Stimulated activated effector memory CD8-positive, alpha-beta T cell treated with anti-CD3 and anti-CD28 coated beads, Interleukin-12 subunit alpha, Interleukin-12 subunit beta, amount 100 ng/mL, for 72 hours (primary cell): ENCODE data around the gene CTTN.

Experiments used
- ATAC-seq: fragments of 150-1000 bp; cut with Tn5 transposase; 2 replicates; pipeline ENCODE4 v1.10.0; 2021
- DNase-seq, 2 donors: peaks; one replicate each; pipeline ENCODE4 v3.0.0; 2021 to 2022; ENCODE audit warnings: low spot score in 2 of 2
- H3K27ac Mint-ChIP-seq: one replicate; pipeline ENCODE4 v1.8.0; 2022; ENCODE audit warnings: mild to moderate bottlenecking, mixed read lengths
- H3K36me3 Mint-ChIP-seq: one replicate; pipeline ENCODE4 v1.8.0; 2022; ENCODE audit warnings: mild to moderate bottlenecking, mixed read lengths
- H3K4me1 Mint-ChIP-seq: one replicate; pipeline ENCODE4 v1.8.0; 2022; ENCODE audit warnings: mixed read lengths
- H3K4me3 Mint-ChIP-seq: one replicate; pipeline ENCODE4 v1.8.0; 2022; ENCODE audit warnings: mild to moderate bottlenecking, mixed read lengths
- H3K9me3 Mint-ChIP-seq: one replicate; pipeline ENCODE4 v1.8.0; 2022; ENCODE audit warnings: mixed read lengths

CTTN gene

GRCh38 chr11:70411713-70412452, 13.6 kb downstream of the CTTN start:
- Mint-ChIP-seq H3K27ac (no peak overlapping the region), H3K36me3 (no peaks in the 10 kb centered on the region), H3K4me1 (no peaks in the 10 kb centered on the region), H3K9me3 (no peaks in the 10 kb centered on the region), H3K4me3 (no peak overlapping the region)
- no peak for ATAC-seq
- no peak for DNase-seq

- H3K36me3 Mint-ChIP-seq: peaks cover 8% of the 10 kb centered on the region
- H3K27ac Mint-ChIP-seq: no peak overlapping the region
These were observed 14.8 kb downstream of the CTTN start for GRCh38 chr11:70413151-70413550.

GRCh38 chr11:70414341-70415100, 16.2 kb downstream of the CTTN start:
- no peaks in the 10 kb centered on the region for H3K4me1 Mint-ChIP-seq
- DNase-seq: no peak
- ATAC-seq: no peak
- H3K9me3 Mint-ChIP-seq: no peaks in the 10 kb centered on the region
- no peak overlapping the region for H3K27ac Mint-ChIP-seq
- H3K36me3 Mint-ChIP-seq: peaks cover 9% of the 10 kb centered on the region
- H3K4me3 Mint-ChIP-seq: no peak overlapping the region

More at GRCh38 chr11:70413151-70413550, 14.8 kb downstream of the CTTN start:
- no peak for ATAC-seq
- Mint-ChIP-seq H3K9me3 (no peaks in the 10 kb centered on the region), H3K4me1 (no peaks in the 10 kb centered on the region), H3K4me3 (no peak overlapping the region)
- DNase-seq: no peak

- Mint-ChIP-seq H3K27ac (no peak overlapping the region), H3K4me3 (no peak overlapping the region), H3K9me3 (no peaks in the 10 kb centered on the region), H3K4me1 (no peaks in the 10 kb centered on the region), H3K36me3 (peaks cover 9% of the 10 kb centered on the region)
- ATAC-seq (no peak), DNase-seq (no peak)
These were observed 16.9 kb downstream of the CTTN start for GRCh38 chr11:70415191-70415590.

GRCh38 chr11:70415642-70416395, 17.5 kb downstream of the CTTN start:
- H3K4me1 Mint-ChIP-seq: no peaks in the 10 kb centered on the region
- no peak overlapping the region for H3K4me3 Mint-ChIP-seq
- no peak for DNase-seq
- H3K9me3 Mint-ChIP-seq: no peaks in the 10 kb centered on the region
- ATAC-seq: no peak
- H3K27ac Mint-ChIP-seq: no peak overlapping the region
- peaks cover 9% of the 10 kb centered on the region for H3K36me3 Mint-ChIP-seq

- Mint-ChIP-seq H3K36me3 (peaks cover 9% of the 10 kb centered on the region), H3K27ac (no peak overlapping the region), H3K4me1 (no peaks in the 10 kb centered on the region), H3K9me3 (no peaks in the 10 kb centered on the region), H3K4me3 (no peak overlapping the region)
- DNase-seq (no peak), ATAC-seq (no peak)
These were observed 18.6 kb downstream of the CTTN start for GRCh38 chr11:70416881-70417280.

- H3K4me1 Mint-ChIP-seq: peaks cover 4% of the 10 kb centered on the region
These were observed 19.8 kb downstream of the CTTN start for GRCh38 chr11:70418130-70418529.

GRCh38 chr11:70419307-70420007, 21.1 kb downstream of the CTTN start:
- DNase-seq: no peak
- Mint-ChIP-seq H3K27ac (no peak overlapping the region), H3K9me3 (no peaks in the 10 kb centered on the region), H3K36me3 (peaks cover 27% of the 10 kb centered on the region), H3K4me3 (no peak overlapping the region), H3K4me1 (peaks cover 17% of the 10 kb centered on the region)
- no peak for ATAC-seq

More at GRCh38 chr11:70418130-70418529, 19.8 kb downstream of the CTTN start:
- no peak for ATAC-seq
- Mint-ChIP-seq H3K36me3 (peaks cover 14% of the 10 kb centered on the region), H3K27ac (no peak overlapping the region), H3K4me3 (no peak overlapping the region), H3K9me3 (no peaks in the 10 kb centered on the region)
- no peak for DNase-seq

GRCh38 chr11:70420008-70420464, 21.7 kb downstream of the CTTN start:
- no peak overlapping the region for H3K4me3 Mint-ChIP-seq

GRCh38 chr11:70420496-70420895, 22.2 kb downstream of the CTTN start:
- Mint-ChIP-seq H3K9me3 (no peaks in the 10 kb centered on the region), H3K4me3 (no peak overlapping the region), H3K27ac (no peak overlapping the region), H3K36me3 (peaks cover 33% of the 10 kb centered on the region), H3K4me1 (peaks cover 27% of the 10 kb centered on the region)
- ATAC-seq: no peak
- no peak for DNase-seq

More at GRCh38 chr11:70420008-70420464, 21.7 kb downstream of the CTTN start:
- ATAC-seq: no peak
- H3K4me1 Mint-ChIP-seq: peaks cover 23% of the 10 kb centered on the region
- DNase-seq: no peak
- H3K9me3 Mint-ChIP-seq: no peaks in the 10 kb centered on the region
- no peak overlapping the region for H3K27ac Mint-ChIP-seq
- H3K36me3 Mint-ChIP-seq: peaks cover 33% of the 10 kb centered on the region

GRCh38 chr11:70421123-70421522, 22.8 kb downstream of the CTTN start:
- H3K36me3 Mint-ChIP-seq: peaks cover 33% of the 10 kb centered on the region

GRCh38 chr11:70422692-70423522, 24.6 kb downstream of the CTTN start:
- Mint-ChIP-seq H3K27ac (no peak overlapping the region), H3K36me3 (peaks cover 28% of the 10 kb centered on the region), H3K4me1 (peaks cover 30% of the 10 kb centered on the region), H3K4me3 (no peak overlapping the region), H3K9me3 (no peaks in the 10 kb centered on the region)
- no peak for DNase-seq
- no peak for ATAC-seq

More at GRCh38 chr11:70421123-70421522, 22.8 kb downstream of the CTTN start:
- Mint-ChIP-seq H3K27ac (no peak overlapping the region), H3K4me3 (no peak overlapping the region), H3K4me1 (peaks cover 30% of the 10 kb centered on the region), H3K9me3 (no peaks in the 10 kb centered on the region)
- DNase-seq: no peak
- no peak for ATAC-seq

GRCh38 chr11:70423523-70424505, 25.5 kb downstream of the CTTN start:
- H3K9me3 Mint-ChIP-seq: no peaks in the 10 kb centered on the region
- peak; percentile 86 for ATAC-seq
- peaks cover 24% of the 10 kb centered on the region for H3K36me3 Mint-ChIP-seq
- DNase-seq: peak; percentile 34 to 75
- H3K4me3 Mint-ChIP-seq: no peak overlapping the region
- H3K27ac Mint-ChIP-seq: peak overlapping the region; percentile 76
- H3K4me1 Mint-ChIP-seq: peaks cover 30% of the 10 kb centered on the region
